COR-L47 (cell line): ENCODE data around the gene NCKAP5L.
"Not testable (repeated sequence)": the region's sequence is repeated elsewhere in the genome, so short reads cannot be mapped to it uniquely, and the experiment has no call there.

Experiments
- DNase-seq: peaks from one replicate; lab custom pipeline; 2025; lab: John Stamatoyannopoulos, UW

The NCKAP5L gene, protein sequence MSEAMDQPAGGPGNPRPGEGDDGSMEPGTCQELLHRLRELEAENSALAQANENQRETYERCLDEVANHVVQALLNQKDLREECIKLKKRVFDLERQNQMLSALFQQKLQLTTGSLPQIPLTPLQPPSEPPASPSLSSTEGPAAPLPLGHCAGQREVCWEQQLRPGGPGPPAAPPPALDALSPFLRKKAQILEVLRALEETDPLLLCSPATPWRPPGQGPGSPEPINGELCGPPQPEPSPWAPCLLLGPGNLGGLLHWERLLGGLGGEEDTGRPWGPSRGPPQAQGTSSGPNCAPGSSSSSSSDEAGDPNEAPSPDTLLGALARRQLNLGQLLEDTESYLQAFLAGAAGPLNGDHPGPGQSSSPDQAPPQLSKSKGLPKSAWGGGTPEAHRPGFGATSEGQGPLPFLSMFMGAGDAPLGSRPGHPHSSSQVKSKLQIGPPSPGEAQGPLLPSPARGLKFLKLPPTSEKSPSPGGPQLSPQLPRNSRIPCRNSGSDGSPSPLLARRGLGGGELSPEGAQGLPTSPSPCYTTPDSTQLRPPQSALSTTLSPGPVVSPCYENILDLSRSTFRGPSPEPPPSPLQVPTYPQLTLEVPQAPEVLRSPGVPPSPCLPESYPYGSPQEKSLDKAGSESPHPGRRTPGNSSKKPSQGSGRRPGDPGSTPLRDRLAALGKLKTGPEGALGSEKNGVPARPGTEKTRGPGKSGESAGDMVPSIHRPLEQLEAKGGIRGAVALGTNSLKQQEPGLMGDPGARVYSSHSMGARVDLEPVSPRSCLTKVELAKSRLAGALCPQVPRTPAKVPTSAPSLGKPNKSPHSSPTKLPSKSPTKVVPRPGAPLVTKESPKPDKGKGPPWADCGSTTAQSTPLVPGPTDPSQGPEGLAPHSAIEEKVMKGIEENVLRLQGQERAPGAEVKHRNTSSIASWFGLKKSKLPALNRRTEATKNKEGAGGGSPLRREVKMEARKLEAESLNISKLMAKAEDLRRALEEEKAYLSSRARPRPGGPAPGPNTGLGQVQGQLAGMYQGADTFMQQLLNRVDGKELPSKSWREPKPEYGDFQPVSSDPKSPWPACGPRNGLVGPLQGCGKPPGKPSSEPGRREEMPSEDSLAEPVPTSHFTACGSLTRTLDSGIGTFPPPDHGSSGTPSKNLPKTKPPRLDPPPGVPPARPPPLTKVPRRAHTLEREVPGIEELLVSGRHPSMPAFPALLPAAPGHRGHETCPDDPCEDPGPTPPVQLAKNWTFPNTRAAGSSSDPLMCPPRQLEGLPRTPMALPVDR (N-terminal part only)

DNA sequence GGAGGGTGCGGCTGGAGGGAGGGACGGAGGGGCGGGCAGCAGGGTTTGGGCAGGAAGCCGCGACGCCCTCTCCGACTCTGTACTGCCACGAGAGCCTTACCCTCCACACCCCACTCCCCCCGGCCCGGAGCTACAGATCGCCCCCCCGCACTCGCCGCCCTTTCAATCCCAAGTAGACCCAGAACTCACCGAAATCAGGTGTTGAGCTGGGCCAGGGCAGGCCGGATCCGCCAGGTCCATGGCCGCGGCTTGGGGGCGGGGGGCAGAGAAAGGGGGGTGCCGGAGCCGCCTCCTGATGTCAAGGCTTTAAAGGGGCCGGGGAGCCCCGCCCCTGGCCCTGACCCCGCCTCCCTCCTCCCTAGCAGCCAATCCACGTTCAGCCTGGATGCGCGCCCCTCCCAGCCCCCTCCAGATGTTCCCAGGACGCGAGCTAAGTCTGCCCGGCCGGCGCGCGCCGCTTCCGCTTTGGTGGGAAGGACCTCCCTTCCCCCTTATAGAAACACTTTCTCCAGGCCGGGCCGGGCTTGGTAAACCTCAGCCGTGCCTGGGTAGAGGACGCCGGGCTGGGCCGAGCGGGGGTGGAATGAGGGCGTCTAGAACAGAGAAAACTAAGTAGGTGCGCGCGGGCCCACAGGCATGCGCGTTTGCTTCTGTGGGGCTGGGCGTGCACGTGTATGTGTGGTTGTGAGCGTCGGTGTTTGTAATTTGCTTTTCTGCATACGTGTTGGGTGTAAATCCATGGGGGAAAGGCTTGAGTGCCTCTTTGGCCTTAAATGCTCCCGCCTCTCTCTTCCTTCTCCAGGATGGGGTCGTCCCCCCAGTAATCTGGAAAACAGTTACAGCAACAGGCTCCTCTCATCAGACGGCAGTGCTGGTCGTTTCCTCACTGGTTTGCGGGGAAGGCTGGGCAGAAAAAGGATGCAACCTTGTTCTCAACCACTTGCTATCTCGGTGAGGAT lies at the start of gene NCKAP5L:
Gene NCKAP5L, minus strand, starts transcription at position 281 of the 959 bp plus-strand sequence. CDS start 24,369 bp downstream, outside the sequence.
- peak; percentile 86 for DNase-seq

DNA sequence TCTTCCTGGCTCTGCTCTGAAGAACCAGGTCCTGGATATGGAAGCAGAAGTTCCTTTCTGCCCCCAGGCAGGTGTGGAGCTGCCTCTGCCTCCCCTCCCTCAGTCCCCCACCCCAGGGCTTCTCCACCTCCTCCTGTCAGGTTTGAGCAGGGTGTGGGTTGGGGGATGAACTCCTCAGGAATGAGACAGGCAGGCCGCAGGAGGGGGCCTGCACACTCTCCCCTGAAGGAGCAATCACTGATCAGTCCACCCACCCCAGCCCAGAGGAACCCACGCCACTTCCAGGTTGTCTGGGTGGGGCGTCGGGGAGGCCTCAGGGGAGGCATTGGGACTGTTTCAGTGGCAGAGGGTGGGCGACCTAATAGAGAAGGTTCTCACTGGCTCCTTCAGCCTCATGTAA lies 48.9 kb upstream of the NCKAP5L start:
- no peak for DNase-seq

DNA sequence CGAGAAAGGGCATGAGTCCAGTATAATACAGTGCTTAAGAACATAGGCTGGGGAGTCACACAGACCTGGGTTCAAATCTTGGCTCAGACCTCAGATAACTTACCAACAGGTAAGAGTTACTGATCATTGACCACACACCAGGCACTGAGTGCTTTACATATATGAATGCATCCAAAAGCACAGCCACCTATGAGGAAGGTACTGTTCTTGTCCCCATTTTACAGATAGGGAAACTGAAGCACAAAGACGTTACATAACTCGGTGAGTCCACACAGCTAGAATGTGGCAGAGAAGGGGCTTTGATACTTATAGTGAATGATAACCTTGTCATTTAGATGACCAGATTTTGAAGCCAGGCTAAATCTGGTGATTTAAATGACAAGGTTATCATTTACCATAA lies 47.9 kb upstream of the NCKAP5L start:
- no peak for DNase-seq

DNA sequence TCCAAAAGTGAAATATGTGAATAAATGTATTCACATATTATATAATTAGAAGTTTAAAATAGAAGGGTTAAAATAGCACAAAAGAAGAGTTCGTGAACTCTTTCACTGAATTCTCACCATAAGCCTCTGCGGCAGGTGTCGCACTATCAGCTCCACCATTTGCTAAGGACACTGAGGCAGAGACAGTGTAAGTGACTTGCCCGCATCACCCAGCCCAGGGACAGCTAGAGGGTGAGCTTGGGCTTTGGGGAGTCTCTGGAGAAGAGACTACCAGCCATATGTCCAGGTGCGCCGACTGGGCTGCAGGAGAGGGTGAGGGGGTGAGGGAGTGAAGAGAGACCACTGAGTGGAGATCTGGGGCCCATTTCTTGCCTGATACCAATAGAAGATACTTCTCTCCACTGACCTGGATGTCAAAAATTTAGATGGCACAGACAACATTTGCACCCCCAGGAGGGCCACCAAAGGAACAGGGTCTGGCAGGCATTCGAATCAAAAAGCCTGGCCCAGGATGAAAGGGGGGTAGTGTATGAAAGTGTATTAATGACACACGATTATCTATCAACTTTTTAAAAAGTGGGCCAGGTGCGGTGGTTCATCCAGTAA lies 47.0 kb upstream of the NCKAP5L start:
- no peak for DNase-seq

DNA sequence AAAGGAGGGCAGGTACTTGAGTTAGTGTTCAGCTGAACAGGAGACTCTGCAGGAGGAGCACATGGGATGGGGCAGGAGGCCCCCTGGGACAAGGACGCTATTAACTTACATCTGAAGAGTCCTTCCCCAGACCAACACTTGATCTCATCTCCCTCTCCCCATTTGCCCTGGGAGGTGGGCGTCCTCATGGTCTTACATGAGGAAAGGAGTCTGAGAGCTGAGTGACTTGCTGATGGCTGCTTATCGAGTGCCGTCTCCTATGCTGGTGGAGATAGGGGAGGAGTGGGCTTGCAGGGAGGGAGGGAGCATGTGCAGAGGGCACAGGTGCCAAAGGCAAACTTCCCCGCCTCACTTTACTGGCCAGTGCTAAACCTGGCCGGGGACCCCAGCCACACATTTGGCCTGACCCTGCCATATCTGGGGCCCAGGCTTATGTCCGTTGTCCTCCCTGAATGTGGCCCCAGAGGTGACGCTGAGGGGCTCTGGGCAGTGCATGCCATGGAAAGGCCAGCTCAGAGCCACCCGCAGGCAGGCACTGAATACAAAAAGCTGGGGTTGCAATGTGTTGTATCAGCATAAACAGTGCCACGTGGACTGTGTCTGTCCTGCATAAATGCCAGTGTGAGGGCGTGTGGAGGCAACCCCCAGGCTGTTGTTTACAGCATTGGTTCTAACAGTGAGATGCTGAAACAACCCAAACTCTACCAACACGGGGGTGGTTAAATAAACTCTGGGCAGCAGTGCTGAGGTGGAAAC lies 46.1 kb upstream of the NCKAP5L start:
- no peak for DNase-seq

DNA sequence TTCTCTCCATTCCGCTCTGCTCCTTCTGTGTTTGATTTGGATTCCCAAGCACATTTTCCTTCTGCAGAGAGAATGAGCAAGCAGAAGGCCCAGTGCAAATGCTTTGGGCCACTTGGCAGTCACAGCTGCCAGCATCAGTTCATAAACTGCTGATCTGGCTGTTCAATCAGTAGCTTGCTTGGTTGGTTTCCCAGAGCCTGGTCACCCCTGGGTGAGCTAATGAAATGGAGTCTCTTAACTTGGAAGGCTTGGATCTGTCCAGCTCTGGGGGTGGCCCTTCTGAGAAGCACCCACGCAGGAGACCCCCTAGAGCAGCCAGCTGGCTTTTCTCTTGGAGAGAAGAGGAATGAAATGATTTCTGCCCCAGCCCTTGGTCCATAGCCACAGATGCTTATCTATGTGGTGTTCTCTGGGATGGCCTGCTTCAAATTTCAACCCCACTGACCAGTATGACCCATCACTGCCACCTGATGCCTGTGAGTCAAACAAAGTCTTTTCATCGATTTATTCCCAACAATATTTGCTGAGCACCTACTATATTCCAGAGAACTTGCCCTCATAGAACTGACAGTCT lies 45.2 kb upstream of the NCKAP5L start:
- no peak for DNase-seq

DNA sequence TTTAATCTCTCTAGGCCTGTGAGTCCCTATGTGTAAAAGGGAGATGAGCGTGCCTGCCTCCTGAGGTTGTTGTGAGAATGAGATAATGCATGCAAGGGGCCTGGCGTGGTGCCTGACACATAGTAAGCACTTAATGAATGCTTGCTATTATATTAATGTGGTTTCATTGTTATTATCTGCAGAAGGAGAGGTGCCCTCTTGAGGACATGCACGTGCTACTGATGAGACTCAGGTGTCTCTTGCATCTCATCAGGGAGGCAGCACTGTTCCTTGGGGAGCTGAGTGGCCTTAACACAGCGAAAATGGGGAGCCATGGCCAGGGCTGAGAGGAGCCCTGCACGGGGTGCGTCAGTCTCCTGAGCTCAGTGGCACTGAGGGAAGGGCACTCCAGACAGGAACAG lies 44.6 kb upstream of the NCKAP5L start:
- peak; percentile 42 for DNase-seq

DNA sequence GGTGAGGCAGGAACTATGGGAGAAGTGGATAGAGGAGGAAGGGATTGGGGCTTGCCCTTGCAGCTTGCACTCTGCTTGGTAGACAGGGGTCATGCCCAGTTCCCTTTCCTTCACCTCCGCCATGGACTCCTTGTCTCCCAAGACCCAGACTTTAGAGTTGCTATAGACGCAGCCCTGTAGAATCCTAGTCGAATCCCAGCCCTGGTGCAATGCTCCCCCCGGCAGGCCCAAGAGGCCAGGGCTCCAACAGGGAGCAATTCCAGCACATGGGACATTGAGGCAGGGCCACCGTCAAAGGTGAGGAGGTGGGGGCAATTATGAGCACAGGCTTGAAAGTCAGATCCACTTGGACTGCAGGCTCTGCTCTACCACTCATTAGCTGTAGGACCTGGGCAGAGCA lies 44.2 kb upstream of the NCKAP5L start:
- DNase-seq, result no peak

DNA sequence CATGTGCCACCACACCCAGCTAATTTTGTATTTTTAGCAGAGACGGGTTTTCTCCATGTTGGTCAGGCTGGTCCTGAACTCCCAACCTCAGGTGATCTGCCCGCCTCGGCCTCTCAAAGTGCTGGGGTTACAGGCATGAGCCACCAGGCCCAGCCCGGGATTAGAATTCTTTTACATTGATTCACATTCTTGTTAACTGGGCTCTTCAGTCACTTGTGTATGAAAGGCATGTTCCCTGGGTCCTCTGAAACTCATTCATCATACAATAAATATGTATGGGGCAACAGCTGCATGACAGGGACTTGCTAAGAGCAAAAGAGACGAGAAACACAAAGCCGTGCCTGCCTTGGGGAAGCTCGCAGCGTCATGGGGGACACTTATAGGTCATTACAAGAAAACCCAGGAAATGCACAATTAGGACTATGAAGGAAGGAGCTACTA lies 43.6 kb upstream of the NCKAP5L start:
- DNase-seq, result not testable (repeated sequence)

DNA sequence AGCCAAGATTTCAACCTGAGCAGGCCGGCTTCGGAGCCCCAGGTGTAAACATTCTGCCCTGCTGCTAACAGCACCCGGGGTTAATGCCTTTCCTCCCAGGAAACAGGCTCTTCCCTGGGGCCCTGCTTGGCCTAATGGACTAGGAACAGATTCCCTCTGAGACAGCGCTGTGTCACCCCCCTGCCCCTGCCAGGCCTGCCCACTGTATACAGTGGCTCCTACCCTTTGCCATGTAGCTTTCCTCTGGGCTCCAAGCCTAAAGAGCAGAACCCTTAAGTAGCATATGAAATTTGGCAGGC lies 43.0 kb upstream of the NCKAP5L start:
- no peak for DNase-seq

DNA sequence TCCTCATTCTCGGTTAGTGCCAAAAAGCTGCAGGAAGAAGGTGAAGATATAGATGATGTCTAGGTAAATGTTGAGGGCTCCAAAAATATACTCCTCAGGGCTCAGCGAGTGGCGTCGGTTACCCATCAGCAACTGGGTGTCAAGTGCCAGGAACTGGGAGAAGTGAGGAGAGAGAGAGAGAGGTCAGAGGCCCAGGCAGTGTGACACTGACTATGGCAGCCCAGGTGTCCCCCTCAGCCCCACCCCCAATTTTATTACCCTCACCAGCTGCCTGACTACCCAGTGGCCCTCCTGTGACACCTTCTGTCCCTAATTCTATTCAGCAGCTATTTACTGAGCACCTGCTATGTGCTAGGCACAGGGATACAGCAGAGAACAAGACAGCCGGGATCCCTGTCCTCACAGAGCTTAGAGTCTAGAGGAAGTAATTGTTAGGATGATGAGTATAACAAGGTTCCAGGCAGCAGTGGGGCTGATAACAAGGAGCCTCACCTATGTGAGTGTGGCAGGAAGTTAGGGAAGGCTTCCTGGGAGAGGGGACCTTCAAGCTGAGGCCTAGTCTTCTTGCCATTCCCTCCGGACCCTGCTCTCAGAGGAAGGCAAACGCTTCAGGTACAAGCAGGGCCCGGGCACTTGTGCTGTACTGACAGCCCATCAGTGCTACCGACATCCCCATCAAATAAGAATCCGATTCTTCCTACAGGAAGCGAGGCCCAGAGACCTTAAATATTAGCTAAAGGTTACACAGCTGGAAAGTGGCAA lies 42.5 kb upstream of the NCKAP5L start:
- no peak for DNase-seq

DNA sequence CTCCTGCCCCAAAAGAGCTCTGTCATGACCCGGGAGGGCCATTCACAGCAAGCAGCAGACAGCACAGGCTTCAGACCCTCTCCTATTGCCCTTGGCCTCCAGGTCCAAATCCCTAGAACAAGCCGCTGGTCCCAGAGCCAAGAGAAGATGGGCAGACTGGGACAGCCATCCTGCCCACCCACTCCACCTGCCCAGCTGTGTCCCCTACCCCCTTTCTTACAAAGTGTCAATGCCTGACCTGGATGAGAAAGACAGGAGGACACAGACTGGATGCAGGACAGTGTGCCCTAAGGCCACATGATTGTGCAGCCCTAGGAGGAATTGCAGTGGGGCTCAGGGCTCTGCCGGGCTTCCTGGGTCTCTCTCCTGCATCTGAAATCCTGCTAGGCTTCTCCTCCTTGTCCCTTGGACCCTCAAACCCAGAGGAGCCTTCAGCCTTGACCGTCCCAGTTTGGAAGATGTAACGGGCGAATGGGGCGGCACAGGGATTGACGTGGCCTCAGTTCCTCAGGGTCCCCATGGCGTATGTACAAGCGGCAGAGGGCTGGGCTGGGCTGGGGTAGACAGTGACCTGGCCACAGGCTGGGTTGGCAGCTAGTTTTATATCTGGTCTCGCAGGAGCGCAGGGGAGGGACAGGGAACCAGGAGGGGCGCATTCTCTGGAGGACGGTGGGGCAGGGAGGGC lies 41.7 kb upstream of the NCKAP5L start:
- no peak for DNase-seq

DNA sequence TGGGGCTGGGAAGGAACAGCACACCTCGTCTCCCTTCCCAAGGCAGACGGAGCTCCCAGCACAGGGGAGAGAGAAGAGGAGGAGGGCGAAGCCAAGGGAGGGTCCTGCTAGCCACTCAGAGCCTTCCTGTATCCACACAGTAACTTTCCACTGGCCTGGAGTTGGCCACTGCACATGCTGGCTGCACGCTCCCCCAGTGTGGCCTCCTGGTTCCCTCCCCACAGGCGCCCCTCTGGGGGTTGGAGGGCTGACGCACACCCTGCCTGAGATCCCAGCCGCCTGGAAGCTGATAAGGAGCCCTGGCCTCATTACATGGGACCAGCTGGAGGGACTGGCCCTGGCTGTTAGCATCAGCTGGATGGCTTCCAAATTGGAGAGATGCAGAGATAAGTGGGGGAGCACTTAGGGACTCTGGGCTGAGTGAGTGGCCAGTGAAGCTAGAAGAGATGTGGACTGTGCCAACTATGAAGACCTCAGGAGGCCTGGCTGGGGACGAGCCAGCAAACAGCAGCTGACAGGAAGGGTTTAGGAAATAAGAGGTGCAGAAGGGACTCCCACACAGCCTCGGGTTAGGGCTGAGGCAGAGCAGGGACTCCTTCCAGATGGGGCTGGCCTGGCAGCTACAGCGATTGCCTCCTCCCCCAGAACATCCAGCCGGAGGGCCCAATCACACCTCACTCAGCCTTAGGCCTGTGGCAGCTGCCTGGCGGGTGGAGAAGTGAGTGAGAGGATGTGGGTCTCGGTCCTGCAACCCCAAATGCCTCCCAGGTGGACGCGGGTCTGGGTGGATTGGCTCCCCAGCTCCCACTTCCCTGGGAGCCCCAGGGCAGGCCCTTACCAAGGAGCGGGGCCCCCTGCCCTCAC lies 41.0 kb upstream of the NCKAP5L start:
- peak; percentile 97 for DNase-seq

DNA sequence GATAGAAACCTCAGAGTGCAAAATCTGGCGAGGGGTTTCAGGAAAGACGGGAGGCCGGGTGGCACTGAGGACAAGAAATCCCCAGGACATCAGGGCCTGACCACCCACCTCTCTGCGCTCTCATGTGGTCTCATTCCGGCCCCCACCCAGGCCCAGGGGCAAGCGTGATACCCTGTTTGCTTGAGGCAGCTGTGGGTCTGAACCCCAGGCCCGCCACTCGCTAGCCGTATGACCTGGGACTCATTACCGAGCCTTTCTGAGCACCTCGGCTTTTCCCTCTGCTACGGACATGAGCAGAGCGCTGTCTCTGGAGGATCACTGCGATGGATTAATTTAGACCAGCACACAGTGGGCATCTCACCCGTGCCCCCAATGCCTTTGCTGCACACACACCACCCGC lies 40.2 kb upstream of the NCKAP5L start:
- DNase-seq, result no peak

DNA sequence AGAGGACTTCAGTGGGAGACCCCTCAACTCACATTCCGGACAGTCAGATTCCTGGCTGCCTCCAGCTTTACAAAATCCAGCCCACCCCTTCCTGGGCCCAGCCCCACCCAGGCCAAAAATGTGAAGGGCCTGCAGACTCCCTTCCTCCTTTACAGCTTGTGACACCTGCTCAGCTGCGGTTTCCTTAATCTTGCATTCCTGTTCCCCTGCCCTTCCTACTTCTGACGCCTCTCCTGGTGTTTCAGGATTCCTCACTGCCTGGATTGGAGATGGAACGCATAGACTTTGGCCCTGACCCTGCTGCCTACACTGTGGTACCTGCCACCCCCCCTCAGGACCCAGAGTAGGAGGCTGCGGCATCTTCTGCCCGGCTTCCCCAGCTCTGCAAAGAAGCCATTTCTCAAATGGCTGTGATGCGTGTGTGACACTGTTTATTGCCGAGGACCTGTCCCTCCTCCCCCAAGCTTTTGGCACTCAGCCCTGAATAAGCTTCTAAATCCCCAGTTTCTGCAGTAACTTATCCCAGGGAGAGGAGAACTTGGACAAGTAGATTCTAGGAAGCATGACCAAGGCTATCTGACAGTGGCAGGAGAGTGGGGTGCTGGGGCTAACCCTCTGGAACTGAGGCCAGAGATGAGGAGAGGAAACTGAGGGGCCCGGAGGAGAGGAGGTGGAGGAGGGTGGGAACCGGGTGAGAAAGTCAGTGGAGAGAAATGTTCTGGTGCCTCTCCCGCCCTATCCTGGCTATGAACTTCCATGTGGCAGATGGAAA lies 39.5 kb upstream of the NCKAP5L start:
- no peak for DNase-seq

DNA sequence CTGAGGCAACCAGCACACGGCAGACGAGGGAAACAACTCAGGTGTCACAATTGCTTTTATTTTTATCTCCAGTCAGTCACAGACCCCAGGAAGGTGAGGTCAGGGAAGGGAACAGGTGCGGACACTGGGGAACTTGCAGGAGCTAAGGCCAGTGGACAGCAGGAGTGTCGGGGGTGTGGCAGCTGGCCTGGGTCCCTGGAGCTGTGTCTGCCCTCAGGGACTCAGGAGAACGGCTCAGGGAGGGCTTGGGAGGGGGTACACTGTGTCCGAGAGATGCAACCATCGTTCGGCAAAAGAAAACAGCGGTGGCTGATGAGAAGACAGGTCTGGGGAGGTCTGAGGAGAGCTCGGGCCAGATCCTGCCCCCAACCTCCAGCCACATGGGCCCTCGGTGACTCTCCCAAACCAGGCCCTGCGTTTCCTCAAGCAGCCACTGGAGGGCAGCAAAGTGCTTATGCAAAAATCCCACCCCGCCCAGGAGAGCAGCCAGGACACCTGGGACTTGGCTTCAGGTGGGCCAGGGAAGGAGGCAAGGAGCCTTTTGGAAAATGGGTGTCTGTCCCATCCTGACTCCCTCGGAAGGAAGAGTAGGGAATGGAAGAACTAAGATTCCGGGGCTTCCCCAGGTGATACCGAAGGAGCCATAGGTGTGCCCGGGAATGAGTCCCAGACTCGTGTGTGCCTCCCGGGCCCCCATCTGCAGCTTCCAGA lies 38.8 kb upstream of the NCKAP5L start:
- peak; percentile 53 for DNase-seq
